H54 (cell line): ENCODE data around the gene ASIC2.

Source experiments
- DNase-seq: peaks from one replicate; pipeline ENCODE4 v3.0.0; 2011; ENCODE audit warnings: low spot score, mixed read lengths; ENCODE audit not compliant: insufficient read length
- FAIRE-seq: peaks from 3 replicates; lab custom pipeline; 2011; peaks lifted over from hg19 to GRCh38; lab: Jason Lieb, UNC
- POLR2A ChIP-seq: IDR thresholded peaks from 2 replicates; pipeline ENCODE4 v1.6.1; 2011; ENCODE audit warnings: low read depth, mild to moderate bottlenecking, low read length

ASIC2 gene

GRCh38 chr17:33163533-33164168, 129.4 kb downstream of the ASIC2 start:
- no peak for TF ChIP-seq POLR2A
- FAIRE-seq (no peak), DNase-seq (no peak)

DNA sequence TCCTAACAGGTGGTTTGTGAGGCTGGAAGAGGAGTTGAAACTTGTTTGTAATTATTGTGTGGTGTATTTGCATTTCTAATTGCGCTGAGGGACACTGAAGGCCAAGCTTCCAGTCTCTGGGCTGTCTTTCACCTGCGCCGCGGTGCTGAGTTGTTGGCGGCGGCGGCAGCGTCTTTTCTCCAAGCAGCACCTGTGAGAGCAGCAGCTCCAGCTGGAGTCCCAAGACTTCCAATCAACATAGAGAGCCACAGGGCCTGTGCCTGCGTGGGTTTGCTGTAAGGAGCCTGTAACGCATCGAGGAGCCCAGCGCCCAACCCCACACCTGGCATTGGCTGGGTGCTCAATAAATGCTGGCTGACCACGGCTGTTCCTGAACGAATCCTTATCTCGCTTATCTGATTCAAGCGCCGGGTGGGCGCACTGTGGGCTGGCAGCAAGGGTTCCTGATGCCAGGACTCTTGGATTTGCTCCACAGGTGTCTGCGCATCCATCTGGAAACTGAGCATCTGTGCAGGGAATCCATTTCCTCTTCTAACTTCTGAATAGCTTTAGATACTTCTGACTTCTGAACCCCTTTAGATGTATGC, 138.1 kb downstream of the ASIC2 start:
- DNase-seq: no peak
- no peak for TF ChIP-seq POLR2A
- FAIRE-seq: no peak

DNA sequence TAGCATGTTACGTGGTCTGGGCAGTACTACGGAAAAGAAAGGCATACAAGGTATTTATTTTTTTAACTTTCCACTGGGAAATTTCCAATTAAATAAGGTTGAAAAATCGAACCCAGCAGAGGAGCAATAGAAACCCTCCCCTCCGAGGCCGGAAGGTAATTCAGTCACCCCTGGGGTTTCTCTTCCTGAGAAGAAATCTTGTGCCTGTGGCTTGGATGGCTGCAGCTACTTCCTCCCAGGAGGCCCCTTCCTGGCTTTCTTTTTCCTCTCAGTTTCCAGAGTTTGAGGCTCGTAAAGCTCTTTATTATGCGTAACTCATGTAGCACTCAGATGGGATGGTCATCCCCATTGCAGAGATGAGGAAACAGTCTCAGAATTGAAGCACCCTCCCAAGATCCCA, 140.3 kb downstream of the ASIC2 start:
- DNase-seq (no peak), FAIRE-seq (no peak)
- TF ChIP-seq POLR2A: no peak

- no peak for DNase-seq
- no peak for TF ChIP-seq POLR2A
- FAIRE-seq: no peak
Observed at GRCh38 chr17:33151565-33151964, 141.5 kb downstream of the ASIC2 start.

DNA sequence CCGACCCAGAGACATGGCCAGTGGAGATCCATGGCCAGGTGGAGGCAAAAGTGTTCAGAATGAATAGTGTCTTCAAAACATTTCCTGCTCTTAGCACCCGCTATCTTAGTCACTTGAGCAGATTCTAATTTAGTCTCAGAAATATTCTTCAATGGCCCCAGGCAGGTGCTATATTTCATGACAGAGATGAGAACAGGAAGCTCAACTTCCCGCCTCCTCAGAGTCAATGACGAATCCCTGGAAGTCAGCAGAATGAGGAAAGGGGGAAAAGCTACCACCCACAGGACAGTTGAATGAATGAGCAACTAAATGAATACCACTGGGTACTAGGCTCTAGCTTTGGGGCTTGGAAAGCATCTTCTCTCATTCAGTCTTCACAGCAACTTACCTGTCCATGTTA, 147.2 kb downstream of the ASIC2 start:
- FAIRE-seq (no peak), DNase-seq (no peak)
- no peak for TF ChIP-seq POLR2A

- DNase-seq: no peak
Observed at GRCh38 chr17:33144837-33145236, 148.3 kb downstream of the ASIC2 start.

DNA sequence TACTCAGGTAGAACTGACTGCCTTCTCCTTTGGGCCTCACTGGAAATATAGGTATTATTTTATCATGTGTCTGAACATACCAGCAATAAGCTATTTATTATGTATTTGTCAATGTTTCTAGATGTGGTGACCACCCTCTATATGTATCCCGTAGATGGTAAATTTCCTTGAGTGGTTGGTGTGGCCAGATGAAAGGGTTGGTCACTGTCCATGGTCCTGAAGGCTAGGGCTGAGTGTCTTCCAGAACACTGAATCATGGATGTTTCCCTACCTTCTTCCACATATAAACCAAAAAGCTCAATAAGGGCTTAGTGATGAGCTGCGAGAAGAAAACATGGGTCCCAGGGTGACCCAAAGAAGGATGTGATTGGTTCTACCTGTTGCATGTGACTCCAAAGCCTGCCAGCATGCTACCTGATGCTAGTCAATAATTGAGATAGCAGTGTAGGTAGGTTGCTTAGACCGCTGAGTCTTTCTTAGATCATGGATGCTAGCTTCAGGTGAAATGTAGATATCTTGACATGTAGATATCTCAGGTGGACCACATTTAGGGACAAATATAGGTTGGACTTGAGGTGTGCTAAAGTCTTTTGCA, 150.3 kb downstream of the ASIC2 start:
- no peak for DNase-seq
- no peak for TF ChIP-seq POLR2A
- FAIRE-seq: no peak

More at GRCh38 chr17:33144837-33145236, 148.3 kb downstream of the ASIC2 start:
- no peak for TF ChIP-seq POLR2A
- no peak for FAIRE-seq

DNA sequence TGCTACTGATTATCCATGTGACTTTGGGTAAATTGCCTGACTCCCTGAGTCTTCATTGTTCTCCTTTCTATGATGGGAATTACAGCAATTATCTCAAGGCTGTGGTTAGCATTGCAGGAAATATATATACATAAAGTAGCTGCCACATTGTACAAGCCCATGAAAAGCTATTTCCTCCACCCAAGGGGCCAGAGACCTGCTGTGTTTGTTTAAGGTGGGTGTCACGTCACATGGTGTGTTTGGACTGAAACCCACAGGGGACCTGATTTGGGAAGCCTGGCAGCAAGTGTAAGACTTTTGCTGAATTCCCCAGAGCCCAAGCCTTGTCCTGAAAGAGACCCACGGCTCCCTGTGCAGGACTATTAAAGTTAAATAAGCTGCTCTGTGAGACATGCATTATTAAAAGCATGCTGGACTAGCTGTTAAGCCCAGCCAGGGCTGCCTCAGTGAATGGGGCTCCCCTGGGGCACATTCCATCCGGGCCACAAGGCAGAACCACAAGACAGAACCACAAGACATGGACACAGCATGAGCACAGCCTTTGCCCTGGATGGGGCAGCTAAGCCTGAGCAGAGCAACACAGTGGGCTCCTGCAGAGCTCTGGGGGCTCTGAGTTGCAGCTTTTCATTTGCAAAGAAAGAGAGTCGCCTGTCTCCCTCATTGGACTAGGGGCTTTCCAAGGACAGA, 152.5 kb downstream of the ASIC2 start:
- no peak for TF ChIP-seq POLR2A
- DNase-seq (no peak), FAIRE-seq (no peak)

- no peak for DNase-seq
- no peak for FAIRE-seq
- no peak for TF ChIP-seq POLR2A
Observed at GRCh38 chr17:33138627-33139026, 154.5 kb downstream of the ASIC2 start.

GRCh38 chr17:33137426-33137825, 155.7 kb downstream of the ASIC2 start:
- no peak for DNase-seq
- TF ChIP-seq POLR2A: no peak
- no peak for FAIRE-seq

- no peak for TF ChIP-seq POLR2A
Observed at GRCh38 chr17:33135691-33136090, 157.4 kb downstream of the ASIC2 start.

DNA sequence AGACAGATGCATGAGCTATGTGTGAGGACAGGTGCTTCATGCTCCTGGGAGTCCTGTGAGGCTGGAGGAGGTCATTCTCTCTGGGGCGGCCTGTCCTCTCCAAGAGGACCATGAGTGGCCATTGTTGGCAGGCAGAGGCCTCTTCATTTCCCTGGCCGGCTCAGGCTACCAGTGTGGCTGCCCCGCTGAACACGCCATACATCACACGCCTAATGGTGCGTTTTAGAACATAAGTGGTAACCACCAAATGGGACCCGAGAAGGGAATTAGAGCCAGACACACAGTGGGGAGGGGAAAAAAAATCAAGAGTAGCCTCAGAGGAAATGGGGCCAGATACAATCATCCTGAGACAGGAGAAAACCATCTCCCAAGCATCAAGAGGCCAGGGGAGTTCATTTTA, 161.5 kb downstream of the ASIC2 start:
- DNase-seq: no peak
- no peak for FAIRE-seq
- no peak for TF ChIP-seq POLR2A

More at GRCh38 chr17:33135691-33136090, 157.4 kb downstream of the ASIC2 start:
- DNase-seq (no peak), FAIRE-seq (no peak)

- DNase-seq (no peak), FAIRE-seq (no peak)
- no peak for TF ChIP-seq POLR2A
Observed at GRCh38 chr17:33127706-33128105, 165.4 kb downstream of the ASIC2 start.

DNA sequence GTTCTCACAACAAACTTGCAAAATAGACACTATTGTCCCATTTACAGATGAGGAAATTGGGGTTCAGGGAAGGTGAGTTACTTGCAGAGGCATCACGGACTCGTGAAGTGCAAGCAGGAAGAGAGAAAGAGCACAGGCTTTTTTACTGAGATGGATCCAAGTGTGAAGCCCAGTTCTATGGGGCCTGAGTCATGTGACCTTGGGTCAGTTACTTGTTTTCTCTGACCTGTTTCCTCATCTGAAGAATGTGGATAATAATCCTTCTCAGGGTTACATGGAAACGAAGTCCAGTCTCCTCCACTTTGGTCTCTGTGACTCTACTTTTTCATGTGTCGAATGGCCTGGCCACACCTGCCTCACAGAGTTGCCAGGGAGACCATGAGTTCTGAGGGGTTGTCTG, 167.0 kb downstream of the ASIC2 start:
- no peak for TF ChIP-seq POLR2A
- FAIRE-seq: no peak

More for the DNA sequence above, 167.0 kb downstream of the ASIC2 start:
- DNase-seq: no peak
